Muscle of back (tissue), 11 donors: ENCODE measurements around the gene TYW1. TPM values are rescaled to one million over a fixed set of nuclear protein-coding genes. Genes with fewer than 3 reads are reported as not detected.
"Not testable (repeated sequence)": the region's sequence is repeated elsewhere in the genome, so short reads cannot be mapped to it uniquely, and the experiment has no call there.

Experiments used
- DNase-seq, 3 donors: peaks; one replicate each; pipeline versions ENCODE4 v3.0.0 to v3.0.0-alpha.2; 2013
- polyA plus RNA-seq, 10 donors: library from polyadenylated mRNA; unstranded; fragments of 120-200 nt; gene quantifications; one replicate each; pipeline ENCODE4 v1.2.1, GENCODE V29; 2013; ENCODE audit not compliant: insufficient read length in 10 of 10

The TYW1 gene
- polyA plus RNA-seq, 10 donors: 12.2 to 17.5 (median 15.3) TPM

- not testable (repeated sequence) for DNase-seq
These were observed 7.1 kb upstream of the TYW1 start for GRCh38 chr7:66989552-66989951.

- DNase-seq: peak; percentile 11 to 13 (median 11)
These were observed 2.6 kb upstream of the TYW1 start for GRCh38 chr7:66994051-66994450.

GRCh38 chr7:66994691-66995049 is 2.0 kb upstream of the TYW1 start:
- peak; percentile 42 to 71 (median 62) for DNase-seq

DNA sequence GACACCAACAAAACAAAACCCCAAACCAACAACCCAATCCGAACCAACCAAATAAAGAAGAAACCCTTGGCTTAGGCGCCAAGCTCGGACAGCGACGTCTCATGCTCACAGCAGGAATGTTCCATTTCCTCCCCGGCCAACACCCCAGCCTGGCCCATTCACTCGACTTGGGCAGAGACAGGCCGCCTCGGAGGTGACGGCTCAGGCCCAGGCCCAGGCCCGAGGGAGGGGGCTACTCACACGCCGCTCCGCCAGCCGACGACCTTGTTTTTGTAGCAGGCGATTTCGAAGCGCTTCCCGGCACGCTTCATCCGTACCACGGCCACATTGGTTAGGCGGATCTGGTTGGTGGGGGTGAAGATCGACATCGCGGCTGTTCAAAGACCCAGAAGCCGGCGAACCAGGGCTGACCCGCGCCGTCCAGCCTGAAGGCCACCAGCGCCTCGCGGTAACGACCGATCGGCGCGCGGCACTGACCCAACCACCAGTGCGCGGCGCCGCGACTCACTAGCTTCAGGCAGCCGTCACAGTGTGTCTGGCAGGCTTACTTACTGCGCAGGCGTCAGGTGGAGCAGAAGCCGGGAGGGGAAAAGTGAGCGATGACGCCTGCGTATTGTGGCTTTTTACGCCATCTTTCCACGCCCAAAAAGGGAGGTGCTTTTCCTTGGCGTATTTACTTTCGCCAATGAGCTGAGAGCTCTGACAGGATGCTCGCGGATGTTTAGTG is 1.4 kb upstream of the TYW1 start, which contains the start of gene SBDS:
SBDS (minus strand) TSS at position 537 of the 727 bp plus-strand sequence; CDS start at position 368, 169 bp downstream.
- peak; percentile 97 to 99 (median 98) for DNase-seq

GRCh38 chr7:67000601-67001258 is 4.1 kb downstream of the TYW1 start:
- peak; percentile 7 to 16 (median 9) for DNase-seq

DNA sequence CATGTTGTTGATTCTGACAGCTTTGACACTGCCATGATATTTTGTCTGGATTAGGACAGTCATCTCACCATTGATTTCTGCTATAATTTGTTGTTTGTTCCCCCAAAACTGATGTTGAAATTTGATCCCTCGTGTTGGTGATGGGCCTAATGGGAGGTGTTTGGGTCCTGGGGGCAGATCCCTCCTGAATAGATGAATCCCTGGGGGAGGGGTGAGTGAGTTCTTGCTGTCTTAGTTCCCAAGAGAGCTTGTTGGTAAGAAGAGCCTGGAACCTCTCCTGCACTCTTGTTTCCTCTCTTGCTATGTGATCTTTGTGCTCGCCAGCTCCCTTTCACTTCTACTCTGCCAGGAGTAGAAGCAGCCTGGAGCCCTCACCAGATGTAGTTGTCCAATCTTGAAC is 7.5 kb downstream of the TYW1 start:
- not testable (repeated sequence) for DNase-seq

DNA sequence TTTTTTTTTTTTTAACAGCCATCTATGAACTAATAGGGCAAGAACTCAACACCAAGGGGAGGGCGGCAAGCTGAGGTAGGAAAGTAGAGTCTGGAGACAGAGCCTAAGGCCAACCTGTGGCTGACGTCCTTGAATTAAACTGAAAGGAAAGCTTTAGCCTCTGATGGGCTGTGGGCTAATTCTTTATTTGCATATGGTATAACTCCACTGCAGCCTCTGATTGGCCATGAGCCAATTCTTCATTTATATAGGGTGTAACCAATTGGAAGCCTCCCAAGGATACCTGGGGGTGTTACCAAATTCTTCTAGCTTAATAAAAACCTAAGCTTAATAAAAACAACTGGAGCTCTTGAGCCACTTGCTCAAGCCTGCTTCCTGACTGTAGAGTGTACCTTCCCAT is 10.3 kb downstream of the TYW1 start:
- DNase-seq: no peak

DNA sequence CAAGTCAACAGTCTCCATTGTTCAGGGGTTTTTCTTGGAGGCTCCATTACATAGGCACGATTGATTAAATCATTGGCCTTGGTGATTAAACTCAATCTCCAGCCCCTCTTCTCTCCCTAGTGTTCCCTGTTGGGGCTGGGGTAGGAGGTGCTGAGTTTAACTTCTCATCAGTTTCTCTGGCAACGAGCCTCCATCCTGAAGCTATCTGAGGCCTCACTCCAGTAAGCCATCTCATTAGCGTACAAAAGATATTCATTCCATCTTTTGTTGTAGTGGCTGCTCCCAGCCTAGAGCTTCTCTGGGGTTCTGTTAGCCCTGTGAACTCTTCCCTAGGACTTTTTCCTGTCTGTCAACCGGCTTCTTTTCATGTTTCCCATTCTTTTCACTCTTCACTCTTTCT is 11.6 kb downstream of the TYW1 start:
- no peak for DNase-seq

DNA sequence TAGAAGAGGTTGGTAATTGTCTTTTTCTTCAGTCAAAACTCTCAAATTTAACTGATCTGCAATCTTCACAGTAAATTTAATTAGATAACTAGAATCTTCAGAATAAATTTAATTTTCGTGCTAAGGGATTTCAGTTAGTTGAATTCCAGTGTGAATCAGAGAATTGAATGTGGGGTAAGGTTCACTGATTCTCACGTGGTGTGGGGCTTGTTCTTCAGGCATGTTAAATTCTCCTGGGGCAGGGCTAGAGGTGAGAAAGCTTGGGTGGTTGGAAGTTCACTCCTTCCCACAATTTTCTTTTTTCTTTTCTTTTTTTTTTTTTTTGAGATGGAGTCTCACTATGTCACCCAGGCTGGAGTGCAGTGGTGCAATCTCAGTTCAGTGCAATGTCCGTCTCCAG is 13.0 kb downstream of the TYW1 start:
- not testable (repeated sequence) for DNase-seq

DNA sequence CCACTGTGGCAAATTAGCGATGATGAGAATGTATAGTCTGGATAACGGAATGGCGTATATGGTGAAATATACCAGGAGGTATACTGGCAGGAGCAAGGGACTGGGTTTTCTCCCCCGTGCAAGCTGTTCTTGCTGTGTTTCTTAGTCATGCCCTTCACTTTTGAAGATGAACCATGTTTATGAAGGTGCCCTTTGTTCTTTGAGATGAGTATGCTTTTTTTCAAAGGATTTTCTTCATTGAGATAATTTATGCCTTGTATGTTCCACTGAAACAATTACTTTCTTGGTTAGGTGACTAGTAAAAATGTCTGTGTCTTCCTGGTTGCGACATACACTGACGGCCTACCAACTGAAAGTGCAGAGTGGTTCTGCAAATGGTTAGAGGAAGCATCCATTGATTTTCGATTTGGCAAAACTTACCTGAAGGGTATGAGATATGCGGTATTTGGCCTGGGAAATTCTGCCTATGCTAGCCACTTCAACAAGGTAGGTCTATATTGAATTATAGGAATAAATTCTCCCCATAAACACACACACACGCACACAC is 17.5 kb downstream of the TYW1 start:
- DNase-seq: not testable (repeated sequence)

- DNase-seq: not testable (repeated sequence)
These were observed 21.3 kb downstream of the TYW1 start for GRCh38 chr7:67017971-67018370.

- no peak for DNase-seq
These were observed 22.3 kb downstream of the TYW1 start for GRCh38 chr7:67018940-67019339.

DNA sequence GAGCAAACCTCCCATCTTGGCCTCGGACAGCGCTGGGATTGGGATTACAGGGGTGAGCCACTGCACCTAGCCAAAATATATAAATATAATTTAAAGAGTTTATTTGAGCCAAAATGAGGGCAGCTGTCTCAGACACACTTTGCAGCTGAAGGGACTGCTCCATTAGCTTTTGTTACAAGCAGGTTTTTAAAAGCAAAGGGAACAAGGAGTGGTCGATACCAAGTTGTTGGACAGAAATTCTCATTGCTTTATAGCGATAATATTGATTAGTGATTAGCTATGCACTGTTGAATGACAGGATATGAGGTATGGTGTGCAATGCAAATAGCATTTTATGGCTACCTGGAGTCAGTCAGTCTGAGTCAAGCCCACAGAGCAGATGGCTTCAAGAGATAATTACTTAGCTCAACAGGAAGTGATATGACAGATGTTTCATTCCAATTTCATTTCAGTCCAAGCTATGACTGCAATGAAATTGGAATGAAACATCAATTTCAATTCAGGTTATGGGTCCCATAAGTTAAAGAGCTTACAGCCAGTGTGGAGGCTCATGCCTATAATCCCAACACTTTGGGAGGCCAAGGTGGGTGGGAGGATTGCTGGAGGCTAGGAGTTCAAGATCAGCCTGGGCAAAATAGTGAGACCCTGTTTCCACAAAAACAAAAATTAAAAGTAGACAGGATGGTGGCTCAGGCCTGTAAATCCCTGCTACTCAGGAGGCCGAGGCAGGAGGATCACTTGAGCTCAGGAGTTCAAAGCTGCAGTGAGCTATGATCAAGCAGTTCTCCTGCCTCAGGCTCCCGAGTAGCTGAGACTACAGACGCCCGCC is 23.1 kb downstream of the TYW1 start:
- DNase-seq: no peak

DNA sequence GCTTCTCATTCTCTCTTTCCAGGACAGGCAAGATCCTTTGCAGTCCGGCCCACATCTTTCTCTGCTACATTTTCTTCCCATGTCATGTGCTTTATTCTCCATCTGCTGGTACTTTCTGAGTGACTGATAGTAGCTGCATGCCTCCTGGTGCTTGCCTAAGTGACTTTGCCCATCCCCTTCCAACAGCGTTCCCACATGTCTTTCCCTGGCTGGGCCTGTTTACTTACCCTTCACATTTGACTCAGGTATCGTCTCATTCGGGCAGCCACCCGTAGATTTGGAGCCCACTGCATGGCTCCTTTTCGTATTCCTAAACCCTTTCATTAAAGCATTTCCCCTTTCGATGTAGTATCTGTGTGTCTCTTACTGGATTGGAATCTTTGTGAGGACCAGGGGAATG is 24.6 kb downstream of the TYW1 start:
- DNase-seq: no peak

GRCh38 chr7:67022511-67022910 is 25.9 kb downstream of the TYW1 start:
- no peak for DNase-seq

GRCh38 chr7:67025459-67025858 is 28.8 kb downstream of the TYW1 start:
- DNase-seq: not testable (repeated sequence)

GRCh38 chr7:67031685-67032084 is 35.1 kb downstream of the TYW1 start:
- DNase-seq: not testable (repeated sequence)

DNA sequence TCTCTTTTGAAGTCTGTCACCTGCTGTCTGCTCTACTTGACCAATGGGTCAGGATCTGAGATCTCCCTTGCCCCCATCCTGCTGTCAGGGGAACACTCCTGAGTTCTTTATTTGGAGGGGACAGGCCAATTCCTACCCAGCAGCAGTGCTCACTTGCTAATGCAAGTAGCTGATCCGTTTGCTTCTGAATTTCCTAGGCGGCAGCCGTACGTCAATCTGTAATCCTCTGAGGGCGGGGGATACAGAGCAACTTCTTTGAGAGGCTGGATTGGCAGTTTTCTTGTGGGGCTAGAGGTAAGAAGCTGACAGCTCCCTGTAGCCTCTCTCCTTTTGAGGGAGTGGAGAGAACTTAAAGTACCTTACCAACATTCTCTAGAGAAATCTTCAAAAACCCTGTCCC is 36.6 kb downstream of the TYW1 start:
- no peak for DNase-seq

DNA sequence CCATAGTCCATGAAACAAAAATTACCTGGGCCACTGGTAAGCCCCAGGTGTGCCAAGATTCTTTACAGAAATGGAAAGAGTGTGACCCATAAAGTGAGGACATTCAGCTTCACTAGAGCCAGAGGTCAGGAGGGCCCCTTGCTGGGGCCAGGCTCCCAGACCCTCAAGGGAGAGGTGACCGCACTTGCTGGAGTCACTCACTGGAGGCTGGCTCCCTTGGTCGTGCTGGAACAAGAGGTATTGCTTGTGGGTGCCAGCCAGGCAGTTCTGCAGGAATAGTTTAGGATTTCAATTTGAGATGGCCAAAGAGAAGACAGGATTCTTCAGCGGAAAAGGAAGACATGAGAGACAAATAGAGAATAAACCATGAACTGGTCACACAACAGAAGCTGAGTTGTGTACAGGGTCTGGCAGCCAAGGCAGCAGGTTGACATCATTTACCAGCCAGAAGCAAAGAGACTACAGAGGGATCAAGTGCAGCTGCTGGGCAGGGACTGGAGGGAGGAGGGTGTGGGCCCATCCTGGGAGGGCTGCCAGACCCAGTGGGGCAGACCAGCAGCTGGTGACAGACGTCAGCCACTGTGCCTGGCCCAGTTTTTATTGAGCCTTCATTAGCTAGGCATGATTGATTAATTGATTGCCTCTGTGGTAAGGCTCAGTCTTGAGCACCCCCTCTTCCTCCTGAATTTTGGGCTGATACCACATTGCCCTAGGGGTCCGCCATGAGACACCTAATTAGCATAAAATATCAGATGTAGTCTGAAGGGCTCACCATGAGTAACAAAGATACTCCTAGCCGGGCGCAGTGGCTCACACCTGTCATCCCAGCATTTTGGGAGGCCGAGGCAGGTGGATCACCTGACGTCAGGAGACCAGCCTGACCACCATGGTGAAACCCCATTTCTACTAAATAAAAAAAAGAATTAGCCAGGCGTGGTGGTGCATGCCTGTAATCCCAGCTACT is 40.1 kb downstream of the TYW1 start:
- DNase-seq: peak; percentile 17 to 41 (median 27)

DNA sequence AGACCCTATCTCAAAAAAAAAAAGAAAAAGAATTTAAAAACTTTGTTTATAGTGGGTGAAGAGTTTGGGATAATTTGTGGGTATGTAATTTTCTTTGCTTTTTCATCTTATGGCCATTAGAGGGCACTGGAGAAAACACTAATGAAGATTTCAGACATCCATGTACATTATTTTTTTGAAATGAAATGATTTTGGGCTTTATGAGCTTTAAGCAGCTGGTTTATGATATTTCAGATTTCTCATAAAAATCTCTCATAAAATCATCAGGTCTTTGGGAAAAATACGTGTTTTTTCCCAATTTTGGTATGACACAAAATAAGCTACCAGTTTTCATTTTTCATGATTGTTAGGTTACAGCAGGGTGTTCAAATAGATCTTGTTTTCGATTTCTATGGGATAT is 44.2 kb downstream of the TYW1 start:
- not testable (repeated sequence) for DNase-seq
